PC-9 (cell line): Measurements from ENCODE around the gene GSTO1. TPM values are rescaled to one million over a fixed set of nuclear protein-coding genes. Genes with fewer than 3 reads are reported as not detected.

Experiments
- BruUV-seq: library from RNA; stranded (reverse); fragments of 400-500 nt; replicated peaks from 2 replicates; lab custom pipeline; 2021; lab: Mats Ljungman, UMichigan
- CTCF ChIA-PET: fragments of 300-600 bp; sonication (Branson Sonifier 250); formaldehyde crosslinking; loops from one replicate; lab custom pipeline; 2022; ENCODE audit warnings: antibody characterized with exemption; lab: Charles Lee
- POLR2A ChIA-PET: fragments of 300-600 bp; sonication (Branson Sonifier 250); formaldehyde crosslinking; loops from one replicate; lab custom pipeline; 2022; ENCODE audit warnings: antibody characterized with exemption; ENCODE audit not compliant: unreplicated experiment; lab: Charles Lee
- DNase-seq, 2 experiments: peaks; one replicate each; pipeline versions ENCODE4 v3.0.0 to v3.0.0-alpha.2; 2015 to 2022; ENCODE audit warnings: mixed read lengths in 1 of 2
- H2AFZ ChIP-seq: fragments of 200-600 bp; sonication (generic); 2 replicates; pipeline ENCODE4 v1.8.1; 2017; ENCODE audit warnings: antibody characterized with exemption
- H3F3A ChIP-seq: fragments of 200-600 bp; sonication (generic); 2 replicates; pipeline ENCODE4 v1.8.1; 2017; ENCODE audit warnings: antibody characterized with exemption, mild to moderate bottlenecking, low read depth; ENCODE audit not compliant: insufficient read depth
- H3K27ac ChIP-seq: fragments of 200-600 bp; sonication (generic); 2 replicates; pipeline ENCODE4 v1.6.1; 2016; ENCODE audit warnings: mixed run types
- H3K27me3 ChIP-seq: fragments of 200-600 bp; sonication (generic); 2 replicates; pipeline ENCODE4 v1.6.1; 2016; ENCODE audit warnings: low read depth, mixed run types; ENCODE audit not compliant: insufficient read depth
- H3K36me3 ChIP-seq: fragments of 200-600 bp; sonication (generic); 2 replicates; pipeline ENCODE4 v1.6.1; 2016; ENCODE audit warnings: low read depth, mixed run types
- H3K4me1 ChIP-seq: fragments of 200-600 bp; sonication (generic); replicated peaks from 2 replicates; pipeline ENCODE4 v1.6.1; 2016; ENCODE audit warnings: mixed run types; ENCODE audit not compliant: insufficient read depth
- H3K4me2 ChIP-seq: fragments of 200-600 bp; sonication (generic); 2 replicates; pipeline ENCODE4 v1.6.1; 2017; ENCODE audit warnings: mixed run types
- H3K4me3 ChIP-seq: fragments of 200-600 bp; sonication (generic); 2 replicates; pipeline ENCODE4 v1.6.1; 2016; ENCODE audit warnings: mixed run types
- H3K79me2 ChIP-seq: fragments of 200-600 bp; sonication (generic); 2 replicates; pipeline ENCODE4 v1.6.1; 2017; ENCODE audit warnings: low read depth, mixed run types
- H3K9me2 ChIP-seq: fragments of 200-600 bp; sonication (generic); 2 replicates; pipeline ENCODE4 v1.8.1; 2017; ENCODE audit warnings: mild to moderate bottlenecking; ENCODE audit not compliant: insufficient read depth
- H3K9me3 ChIP-seq: fragments of 200-600 bp; sonication (generic); 2 replicates; pipeline ENCODE4 v1.8.1; 2016; ENCODE audit warnings: low read depth; ENCODE audit not compliant: insufficient read depth
- H4K20me1 ChIP-seq: fragments of 200-600 bp; sonication (generic); 2 replicates; pipeline ENCODE4 v1.8.1; 2017; ENCODE audit not compliant: insufficient read depth
- EZH2 ChIP-seq: fragments of 200-600 bp; sonication (generic); IDR thresholded peaks from 2 replicates; pipeline ENCODE4 v1.8.0; 2017; ENCODE audit warnings: antibody characterized with exemption, low read depth
- intact Hi-C: fragments of 100-400 bp; cut with micrococcal nuclease; formaldehyde crosslinking; loops from one replicate; pipeline ENCODE4 v1.10.0; 2022; ENCODE audit not compliant: unreplicated experiment
- total RNA-seq: library from RNA; stranded (reverse); gene quantifications from 2 replicates; pipeline ENCODE4 v1.2.3, GENCODE V29; 2021
- TF ChIP-seq, protein P1 (sequence below): fragments of 200-600 bp; sonication (generic); conservative IDR thresholded peaks from 2 replicates; pipeline ENCODE4 v1.6.1; 2017; ENCODE audit warnings: mixed run types, antibody characterized with exemption, mild to moderate bottlenecking, moderate library complexity

GSTO1 gene
- total RNA-seq, 1 experiment from 2014 or later, result 77.3 TPM

GRCh38 chr10:104243512-104243911, 11.2 kb upstream of the GSTO1 start:
- no peak overlapping the region for H3K27ac ChIP-seq
- H3K9me2 ChIP-seq, result no peaks in the 10 kb centered on the region
- no TSS peak for BruUV-seq
- no peak for DNase-seq
- H2AFZ ChIP-seq, result no peak overlapping the region
- H3K36me3 ChIP-seq, result no peaks in the 10 kb centered on the region
- H3K27me3 ChIP-seq, result no peaks in the 10 kb centered on the region
- H3K4me1 ChIP-seq, result no peaks in the 10 kb centered on the region
- H3K4me2 ChIP-seq, result no peak overlapping the region
- H3F3A ChIP-seq, result 0 out of 2 replicates have a peak, but pooled peaks cover 2% of the 10 kb centered on the region
- ChIA-PET CTCF (no interaction called here), POLR2A (no interaction called here)
- H3K9me3 ChIP-seq, result no peaks in the 10 kb centered on the region
- H3K4me3 ChIP-seq, result no peak overlapping the region
- no peak for TF ChIP-seq EZH2
- TF ChIP-seq, protein P1, sequence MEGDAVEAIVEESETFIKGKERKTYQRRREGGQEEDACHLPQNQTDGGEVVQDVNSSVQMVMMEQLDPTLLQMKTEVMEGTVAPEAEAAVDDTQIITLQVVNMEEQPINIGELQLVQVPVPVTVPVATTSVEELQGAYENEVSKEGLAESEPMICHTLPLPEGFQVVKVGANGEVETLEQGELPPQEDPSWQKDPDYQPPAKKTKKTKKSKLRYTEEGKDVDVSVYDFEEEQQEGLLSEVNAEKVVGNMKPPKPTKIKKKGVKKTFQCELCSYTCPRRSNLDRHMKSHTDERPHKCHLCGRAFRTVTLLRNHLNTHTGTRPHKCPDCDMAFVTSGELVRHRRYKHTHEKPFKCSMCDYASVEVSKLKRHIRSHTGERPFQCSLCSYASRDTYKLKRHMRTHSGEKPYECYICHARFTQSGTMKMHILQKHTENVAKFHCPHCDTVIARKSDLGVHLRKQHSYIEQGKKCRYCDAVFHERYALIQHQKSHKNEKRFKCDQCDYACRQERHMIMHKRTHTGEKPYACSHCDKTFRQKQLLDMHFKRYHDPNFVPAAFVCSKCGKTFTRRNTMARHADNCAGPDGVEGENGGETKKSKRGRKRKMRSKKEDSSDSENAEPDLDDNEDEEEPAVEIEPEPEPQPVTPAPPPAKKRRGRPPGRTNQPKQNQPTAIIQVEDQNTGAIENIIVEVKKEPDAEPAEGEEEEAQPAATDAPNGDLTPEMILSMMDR, result no peak
- no peaks in the 10 kb centered on the region for H4K20me1 ChIP-seq
- no peaks in the 10 kb centered on the region for H3K79me2 ChIP-seq
- intact Hi-C loops, result no loop called here

DNA sequence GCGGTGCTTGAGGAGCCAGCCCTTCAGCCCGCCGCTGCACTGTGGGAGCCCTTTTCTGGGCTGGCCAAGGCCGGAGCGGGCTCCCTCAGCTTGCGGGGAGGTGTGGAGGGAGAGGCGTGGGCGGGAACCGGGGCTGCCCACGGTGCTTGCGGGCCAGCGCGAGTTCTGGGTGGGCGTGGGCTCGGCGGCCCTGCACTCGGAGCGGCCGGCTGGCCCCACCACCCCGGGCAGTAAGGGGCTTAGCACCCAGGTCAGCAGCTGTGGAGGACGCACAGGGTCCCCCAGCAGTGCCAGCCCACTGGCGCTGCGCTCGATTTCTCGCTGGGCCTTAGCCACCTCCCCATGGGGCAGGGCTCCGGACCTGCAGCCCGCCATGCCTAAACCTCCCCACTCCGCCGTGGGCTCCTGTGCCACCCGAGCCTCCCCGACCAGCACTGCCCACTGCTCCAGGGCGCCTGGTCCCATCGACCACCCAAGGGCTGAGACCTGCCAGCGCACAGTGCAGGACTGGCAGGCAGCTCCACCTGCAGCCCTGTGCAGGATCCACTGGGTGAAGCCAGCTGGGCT, 9.5 kb upstream of the GSTO1 start:
- no peak overlapping the region for H3K4me2 ChIP-seq
- no peak overlapping the region for H3K4me3 ChIP-seq
- H3K36me3 ChIP-seq, result no peaks in the 10 kb centered on the region
- no peaks in the 10 kb centered on the region for H3K9me3 ChIP-seq
- H3K27me3 ChIP-seq, result no peaks in the 10 kb centered on the region
- no peak overlapping the region for H3K27ac ChIP-seq
- no peak for DNase-seq
- POLR2A ChIA-PET, result no interaction called here
- no peaks in the 10 kb centered on the region for H4K20me1 ChIP-seq
- 0 out of 2 replicates have a peak, but pooled peaks cover 2% of the 10 kb centered on the region for H3F3A ChIP-seq
- no peaks in the 10 kb centered on the region for H3K79me2 ChIP-seq
- TF ChIP-seq, protein P1, result no peak
- TF ChIP-seq EZH2, result no peak
- no TSS peak for BruUV-seq
- no peaks in the 10 kb centered on the region for H3K4me1 ChIP-seq
- CTCF ChIA-PET, result no interaction called here
- no peaks in the 10 kb centered on the region for H3K9me2 ChIP-seq
- H2AFZ ChIP-seq, result no peak overlapping the region
- intact Hi-C loops, result no loop called here

- intact Hi-C loops, result no loop called here
- Histone ChIP-seq H3K4me1 (no peaks in the 10 kb centered on the region), H3F3A (0 out of 2 replicates have a peak, but pooled peaks cover 2% of the 10 kb centered on the region), H3K4me2 (no peak overlapping the region), H3K9me2 (no peaks in the 10 kb centered on the region), H2AFZ (no peak overlapping the region), H4K20me1 (no peaks in the 10 kb centered on the region), H3K27ac (no peak overlapping the region), H3K4me3 (no peak overlapping the region), H3K27me3 (no peaks in the 10 kb centered on the region), H3K9me3 (no peaks in the 10 kb centered on the region), H3K79me2 (no peaks in the 10 kb centered on the region), H3K36me3 (no peaks in the 10 kb centered on the region)
- TF ChIP-seq, protein P1, result no peak
- no peak for TF ChIP-seq EZH2
- DNase-seq, result no peak
- POLR2A ChIA-PET, result no interaction called here
- CTCF ChIA-PET, result no interaction called here
- BruUV-seq, result no TSS peak
Observed at GRCh38 chr10:104246976-104247375, 7.7 kb upstream of the GSTO1 start.
